ENCODE measurements around the gene FBXW7. TPM values are rescaled to one million over a fixed set of nuclear protein-coding genes. Genes with fewer than 3 reads are reported as not detected.

Gene FBXW7, protein sequence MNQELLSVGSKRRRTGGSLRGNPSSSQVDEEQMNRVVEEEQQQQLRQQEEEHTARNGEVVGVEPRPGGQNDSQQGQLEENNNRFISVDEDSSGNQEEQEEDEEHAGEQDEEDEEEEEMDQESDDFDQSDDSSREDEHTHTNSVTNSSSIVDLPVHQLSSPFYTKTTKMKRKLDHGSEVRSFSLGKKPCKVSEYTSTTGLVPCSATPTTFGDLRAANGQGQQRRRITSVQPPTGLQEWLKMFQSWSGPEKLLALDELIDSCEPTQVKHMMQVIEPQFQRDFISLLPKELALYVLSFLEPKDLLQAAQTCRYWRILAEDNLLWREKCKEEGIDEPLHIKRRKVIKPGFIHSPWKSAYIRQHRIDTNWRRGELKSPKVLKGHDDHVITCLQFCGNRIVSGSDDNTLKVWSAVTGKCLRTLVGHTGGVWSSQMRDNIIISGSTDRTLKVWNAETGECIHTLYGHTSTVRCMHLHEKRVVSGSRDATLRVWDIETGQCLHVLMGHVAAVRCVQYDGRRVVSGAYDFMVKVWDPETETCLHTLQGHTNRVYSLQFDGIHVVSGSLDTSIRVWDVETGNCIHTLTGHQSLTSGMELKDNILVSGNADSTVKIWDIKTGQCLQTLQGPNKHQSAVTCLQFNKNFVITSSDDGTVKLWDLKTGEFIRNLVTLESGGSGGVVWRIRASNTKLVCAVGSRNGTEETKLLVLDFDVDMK
- total RNA-seq (2021) (30.7 and 33.5 TPM in 2 replicates), Bru-seq, nascent RNA (percentile 89 among the genes with signal in this experiment), BruChase-seq, experiment 1, labeled RNA remaining after a 2-hour chase (percentile 83 among the genes with signal in this experiment), BruChase-seq, experiment 2, labeled RNA remaining after a 6-hour chase (percentile 72 among the genes with signal in this experiment)
- long read RNA-seq, full-length matches to known transcripts: 7 of 17 reads
- long read RNA-seq, partial matches to known transcripts: 3 of 17 reads
- long read RNA-seq, other reads (novel, unspliced or antisense): 7 of 17 reads

DNA sequence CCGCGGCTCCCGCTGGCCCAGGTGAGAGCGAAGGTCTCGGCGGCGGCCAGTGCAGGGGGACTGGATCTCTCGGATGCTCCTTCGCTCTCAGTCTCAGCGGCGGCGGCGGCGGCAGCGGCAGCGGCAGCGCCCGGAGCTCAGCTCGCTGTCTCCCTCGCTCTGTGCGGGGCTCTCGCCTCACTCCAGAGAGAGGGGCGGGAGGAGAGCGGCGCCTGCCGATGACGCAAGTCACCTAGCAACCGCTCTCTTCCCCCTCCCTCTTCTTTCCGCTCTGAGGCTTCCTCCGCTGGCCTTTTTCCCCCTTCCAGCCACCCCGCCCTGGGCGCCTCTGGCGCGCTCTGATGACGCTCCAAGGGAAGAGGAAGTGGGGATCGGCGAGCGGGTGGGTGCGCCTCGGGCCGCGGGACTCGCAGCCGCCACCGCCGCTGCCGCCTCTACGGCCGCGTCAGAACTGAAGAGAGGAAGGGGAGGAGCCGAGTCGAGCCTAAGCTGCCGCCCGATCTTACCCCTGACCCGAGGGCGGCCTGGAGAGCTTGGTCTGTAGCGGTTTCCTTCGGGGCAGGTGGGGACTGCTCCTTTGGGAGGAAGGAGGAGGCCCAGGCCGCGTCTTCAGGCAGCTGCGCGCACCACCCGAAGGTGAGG, at the start of gene FBXW7:
TSS of gene FBXW7 (minus strand) at position 190 of the 642 bp plus-strand sequence. CDS start 124,289 bp downstream, outside the sequence.
- peak; percentile 100 for DNase-seq (ENCODE audit: low spot score)
- H3K4me3 ChIP-seq (ENCODE audit: low read depth, low read length, poor library complexity, severe bottlenecking): peak within 1 kb of the TSS; percentile 90
- POLR2A ChIA-PET (ENCODE audit: low non-redundant PET): no interaction called here
- H3K36me3 ChIP-seq (ENCODE audit: insufficient read depth, low read length, poor library complexity, severe bottlenecking): no peaks in the 10 kb centered on the region
- H3K9me3 ChIP-seq (ENCODE audit: low read depth, low read length, poor library complexity, severe bottlenecking): no peaks in the 10 kb centered on the region
- CTCF ChIA-PET: no interaction called here
- no peak for TF ChIP-seq EZH2 (IDR thresholded peaks at IDR 0.05; ENCODE audit: borderline replicate concordance, low read depth, low read length, poor library complexity, severe bottlenecking)
- TF ChIP-seq, protein P1, sequence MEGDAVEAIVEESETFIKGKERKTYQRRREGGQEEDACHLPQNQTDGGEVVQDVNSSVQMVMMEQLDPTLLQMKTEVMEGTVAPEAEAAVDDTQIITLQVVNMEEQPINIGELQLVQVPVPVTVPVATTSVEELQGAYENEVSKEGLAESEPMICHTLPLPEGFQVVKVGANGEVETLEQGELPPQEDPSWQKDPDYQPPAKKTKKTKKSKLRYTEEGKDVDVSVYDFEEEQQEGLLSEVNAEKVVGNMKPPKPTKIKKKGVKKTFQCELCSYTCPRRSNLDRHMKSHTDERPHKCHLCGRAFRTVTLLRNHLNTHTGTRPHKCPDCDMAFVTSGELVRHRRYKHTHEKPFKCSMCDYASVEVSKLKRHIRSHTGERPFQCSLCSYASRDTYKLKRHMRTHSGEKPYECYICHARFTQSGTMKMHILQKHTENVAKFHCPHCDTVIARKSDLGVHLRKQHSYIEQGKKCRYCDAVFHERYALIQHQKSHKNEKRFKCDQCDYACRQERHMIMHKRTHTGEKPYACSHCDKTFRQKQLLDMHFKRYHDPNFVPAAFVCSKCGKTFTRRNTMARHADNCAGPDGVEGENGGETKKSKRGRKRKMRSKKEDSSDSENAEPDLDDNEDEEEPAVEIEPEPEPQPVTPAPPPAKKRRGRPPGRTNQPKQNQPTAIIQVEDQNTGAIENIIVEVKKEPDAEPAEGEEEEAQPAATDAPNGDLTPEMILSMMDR (conservative IDR thresholded peaks at IDR 0.05; ENCODE audit: low read depth, low read length): no peak
- peaks cover 22% of the 10 kb centered on the region for H3K4me1 ChIP-seq (ENCODE audit: insufficient read depth, low read length, poor library complexity, severe bottlenecking)
- BruUV-seq (replicated peaks): no TSS peak
- H3K27ac ChIP-seq (ENCODE audit: low read depth, low read length, poor library complexity, severe bottlenecking): peak within 1 kb of the TSS; percentile 93
- no peaks in the 10 kb centered on the region for H3K27me3 ChIP-seq (replicated peaks; ENCODE audit: insufficient read depth, low read depth, low read length, poor library complexity)
- intact Hi-C loops (cut with micrococcal nuclease; ENCODE audit: unreplicated experiment): no loop called here

DNA sequence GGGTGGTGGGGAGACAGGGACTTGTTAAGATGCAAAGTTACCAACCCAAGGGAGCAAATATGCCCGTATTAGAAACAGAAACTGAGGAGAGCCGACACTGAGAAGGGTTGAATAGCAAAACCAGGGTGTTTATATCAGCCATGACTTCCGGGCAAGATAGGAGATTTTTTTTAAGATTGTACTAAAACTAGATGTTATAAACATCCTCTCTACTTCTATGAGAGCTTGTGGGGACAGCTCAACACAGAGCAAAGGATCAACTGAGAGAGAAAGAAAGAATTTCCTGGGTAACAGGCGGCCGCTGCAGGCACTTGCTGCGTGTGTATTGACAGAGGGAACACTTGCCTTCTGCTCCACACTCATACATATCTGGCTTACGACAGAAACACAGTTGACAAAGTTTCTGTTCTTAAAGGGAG, 49.1 kb upstream of the FBXW7 start:
- H3K36me3 ChIP-seq (ENCODE audit: insufficient read depth, low read length, poor library complexity, severe bottlenecking): no peaks in the 10 kb centered on the region
- H3K27ac ChIP-seq (ENCODE audit: low read depth, low read length, poor library complexity, severe bottlenecking): no peak overlapping the region
- BruUV-seq (replicated peaks): no TSS peak
- POLR2A ChIA-PET (ENCODE audit: low non-redundant PET): no interaction called here
- peaks cover 16% of the 10 kb centered on the region for H3K4me1 ChIP-seq (ENCODE audit: insufficient read depth, low read length, poor library complexity, severe bottlenecking)
- no peak for DNase-seq (ENCODE audit: low spot score)
- intact Hi-C loops (cut with micrococcal nuclease; ENCODE audit: unreplicated experiment): no loop called here
- no peaks in the 10 kb centered on the region for H3K9me3 ChIP-seq (ENCODE audit: low read depth, low read length, poor library complexity, severe bottlenecking)
- H3K27me3 ChIP-seq (replicated peaks; ENCODE audit: insufficient read depth, low read depth, low read length, poor library complexity): no peaks in the 10 kb centered on the region
- TF ChIP-seq, protein P1 (conservative IDR thresholded peaks at IDR 0.05; ENCODE audit: low read depth, low read length): no peak
- TF ChIP-seq EZH2 (IDR thresholded peaks at IDR 0.05; ENCODE audit: borderline replicate concordance, low read depth, low read length, poor library complexity, severe bottlenecking): no peak
- CTCF ChIA-PET: no interaction called here
- no peak overlapping the region for H3K4me3 ChIP-seq (ENCODE audit: low read depth, low read length, poor library complexity, severe bottlenecking)

DNA sequence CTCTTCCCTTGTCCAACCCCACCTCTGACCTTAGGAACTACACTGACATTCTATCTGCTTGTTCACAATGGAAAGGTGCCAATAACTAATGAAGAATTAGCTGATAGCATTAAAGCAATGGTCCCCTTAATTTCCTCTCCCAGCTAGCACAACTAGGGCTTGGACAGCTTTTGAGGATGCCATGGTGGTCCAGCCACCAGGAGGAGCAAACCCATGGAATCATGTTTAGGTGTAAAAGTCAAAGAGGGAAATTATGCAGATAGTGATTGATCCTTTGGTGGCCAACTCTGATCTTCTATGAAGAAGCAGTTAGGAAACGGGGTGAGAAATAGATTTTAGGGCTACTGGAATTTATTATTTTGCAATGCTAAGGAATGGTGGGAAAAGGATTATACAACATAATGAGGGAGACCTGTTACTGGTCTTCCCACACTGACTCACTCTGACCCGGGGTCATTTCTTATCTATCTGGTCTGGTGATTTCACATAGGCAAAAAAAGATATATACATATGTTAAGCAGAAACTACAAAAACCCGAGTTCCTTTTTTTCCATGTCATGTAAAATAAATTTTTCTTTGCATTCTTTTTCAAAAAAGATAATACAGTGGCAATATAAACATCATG, 45.8 kb upstream of the FBXW7 start:
- no peaks in the 10 kb centered on the region for H3K9me3 ChIP-seq (ENCODE audit: low read depth, low read length, poor library complexity, severe bottlenecking)
- TF ChIP-seq, protein P1 (conservative IDR thresholded peaks at IDR 0.05; ENCODE audit: low read depth, low read length): peak; percentile 40; the same call in 1 of the 2 replicates
- TF ChIP-seq EZH2 (IDR thresholded peaks at IDR 0.05; ENCODE audit: borderline replicate concordance, low read depth, low read length, poor library complexity, severe bottlenecking): no peak
- H3K4me3 ChIP-seq (ENCODE audit: low read depth, low read length, poor library complexity, severe bottlenecking): no peak overlapping the region
- H3K36me3 ChIP-seq (ENCODE audit: insufficient read depth, low read length, poor library complexity, severe bottlenecking): no peaks in the 10 kb centered on the region
- intact Hi-C loops (cut with micrococcal nuclease; ENCODE audit: unreplicated experiment): no loop called here
- ChIA-PET POLR2A (ENCODE audit: low non-redundant PET) (no interaction called here), CTCF (no interaction called here)
- no peak for DNase-seq (ENCODE audit: low spot score)
- H3K27me3 ChIP-seq (replicated peaks; ENCODE audit: insufficient read depth, low read depth, low read length, poor library complexity): no peaks in the 10 kb centered on the region
- no TSS peak for BruUV-seq (replicated peaks)
- no peak overlapping the region for H3K27ac ChIP-seq (ENCODE audit: low read depth, low read length, poor library complexity, severe bottlenecking)
- no peaks in the 10 kb centered on the region for H3K4me1 ChIP-seq (ENCODE audit: insufficient read depth, low read length, poor library complexity, severe bottlenecking)
